ENCODE measurements around the gene VCL. TPM values are rescaled to one million over a fixed set of nuclear protein-coding genes. Genes with fewer than 3 reads are reported as not detected.

VCL gene
- total RNA-seq, 2 donors from 2014 or later = 24.4 to 31.6 TPM

DNA sequence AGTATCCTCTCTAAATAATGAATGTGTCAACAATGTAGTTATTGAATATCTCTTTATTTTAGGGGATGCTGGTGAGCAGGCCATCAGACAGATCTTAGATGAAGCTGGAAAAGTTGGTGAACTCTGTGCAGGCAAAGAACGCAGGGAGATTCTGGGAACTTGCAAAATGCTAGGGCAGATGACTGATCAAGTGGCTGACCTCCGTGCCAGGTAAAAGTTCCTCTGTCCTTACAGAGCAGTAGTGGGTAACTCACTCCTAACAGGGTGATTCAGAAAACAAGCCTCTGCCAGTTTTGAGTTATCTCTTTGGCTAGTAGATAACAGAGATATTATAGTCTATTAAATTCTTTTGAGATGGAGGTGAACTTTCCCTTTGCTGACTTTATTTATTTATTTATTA, 85.4 kb downstream of the VCL start:
- Histone ChIP-seq H3K9me3 (no peaks in the 10 kb centered on the region), H3K4me3 (no peak overlapping the region), H3K4me1 (no peaks in the 10 kb centered on the region), H3K27ac (no peak overlapping the region), H3K27me3 (no peaks in the 10 kb centered on the region), H3K36me3 (replicated peaks in 1 of 2; ENCODE audit: insufficient read depth in 1 of 2, low read depth in 2 of 2) (peaks cover 0 to 3% of the 10 kb centered on the region in 2 donors)
- intact Hi-C loops (cut with DNase I) = loop anchor here (10.0 kb wide), 1 partner anchor 199 kb away; no protein-coding TSS in a partner anchor
- whole genome bisulfite sequencing, 2 donors = 83 to 87% methylated on average over 2 of the region's 2 CpGs
- DNase-seq (no peak), ATAC-seq (no peak)
- no peak for TF ChIP-seq POLR2A (IDR thresholded peaks at IDR 0.05)
- TF ChIP-seq, protein P1, sequence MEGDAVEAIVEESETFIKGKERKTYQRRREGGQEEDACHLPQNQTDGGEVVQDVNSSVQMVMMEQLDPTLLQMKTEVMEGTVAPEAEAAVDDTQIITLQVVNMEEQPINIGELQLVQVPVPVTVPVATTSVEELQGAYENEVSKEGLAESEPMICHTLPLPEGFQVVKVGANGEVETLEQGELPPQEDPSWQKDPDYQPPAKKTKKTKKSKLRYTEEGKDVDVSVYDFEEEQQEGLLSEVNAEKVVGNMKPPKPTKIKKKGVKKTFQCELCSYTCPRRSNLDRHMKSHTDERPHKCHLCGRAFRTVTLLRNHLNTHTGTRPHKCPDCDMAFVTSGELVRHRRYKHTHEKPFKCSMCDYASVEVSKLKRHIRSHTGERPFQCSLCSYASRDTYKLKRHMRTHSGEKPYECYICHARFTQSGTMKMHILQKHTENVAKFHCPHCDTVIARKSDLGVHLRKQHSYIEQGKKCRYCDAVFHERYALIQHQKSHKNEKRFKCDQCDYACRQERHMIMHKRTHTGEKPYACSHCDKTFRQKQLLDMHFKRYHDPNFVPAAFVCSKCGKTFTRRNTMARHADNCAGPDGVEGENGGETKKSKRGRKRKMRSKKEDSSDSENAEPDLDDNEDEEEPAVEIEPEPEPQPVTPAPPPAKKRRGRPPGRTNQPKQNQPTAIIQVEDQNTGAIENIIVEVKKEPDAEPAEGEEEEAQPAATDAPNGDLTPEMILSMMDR (IDR thresholded peaks at IDR 0.05) = no peak

DNA sequence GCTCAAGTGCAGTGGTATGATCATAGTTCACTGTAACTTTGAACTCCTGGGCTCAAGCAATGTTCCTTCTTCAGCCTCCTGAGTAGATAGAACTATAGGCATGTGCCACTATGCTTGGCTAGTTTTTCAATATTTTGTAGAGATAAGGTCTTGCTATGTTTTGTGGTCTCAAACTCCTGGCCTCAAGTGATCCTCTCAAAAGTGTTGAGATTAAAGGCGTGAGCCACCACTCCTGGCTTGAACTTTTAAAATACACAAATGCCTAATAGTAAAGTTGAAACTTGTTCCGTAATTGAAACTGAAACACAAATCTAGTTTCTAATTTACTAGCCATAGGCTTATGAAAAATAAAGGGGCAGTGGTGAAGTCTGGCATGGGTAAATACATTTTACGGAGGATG, 87.0 kb downstream of the VCL start:
- no peaks in the 10 kb centered on the region for H3K4me1 ChIP-seq
- WGBS, 2 donors = 91 to 94% methylated on average over 3 of the region's 3 CpGs
- no peaks in the 10 kb centered on the region for H3K27me3 ChIP-seq
- intact Hi-C loops (cut with DNase I) = loop anchor here (10.0 kb wide), 1 partner anchor 200 kb away; no protein-coding TSS in a partner anchor
- DNase-seq (no peak), ATAC-seq (no peak)
- no peaks in the 10 kb centered on the region for H3K9me3 ChIP-seq
- peaks cover 2 to 7% of the 10 kb centered on the region in 2 donors for H3K36me3 ChIP-seq (replicated peaks in 1 of 2; ENCODE audit: insufficient read depth in 1 of 2, low read depth in 2 of 2)
- TF ChIP-seq, protein P1 (IDR thresholded peaks at IDR 0.05) = no peak
- TF ChIP-seq POLR2A (IDR thresholded peaks at IDR 0.05) = no peak
- H3K4me3 ChIP-seq = no peak overlapping the region
- no peak overlapping the region for H3K27ac ChIP-seq

DNA sequence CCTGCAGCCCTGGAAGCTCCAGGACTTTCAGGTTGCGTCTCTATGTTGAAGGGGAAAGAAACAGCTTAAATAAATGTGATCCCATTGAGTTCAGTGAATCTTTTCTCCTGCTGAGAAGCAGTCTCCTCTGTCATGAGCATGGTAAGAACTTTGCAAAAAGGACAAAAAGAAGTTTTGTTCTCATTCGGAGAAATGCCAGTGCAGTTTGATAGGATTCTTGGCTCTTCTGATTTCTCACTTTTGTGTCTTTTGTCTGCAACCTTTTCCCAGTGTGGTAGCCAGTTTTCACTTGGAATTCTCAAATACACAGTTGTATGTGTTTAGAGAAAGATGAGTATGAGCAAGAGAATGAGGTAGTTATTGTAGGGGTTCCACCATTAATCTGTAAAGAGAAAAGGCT, 88.4 kb downstream of the VCL start:
- H3K27ac ChIP-seq = no peak overlapping the region
- WGBS, 2 donors = 74 to 81% methylated on average over 2 of the region's 2 CpGs
- no peaks in the 10 kb centered on the region for H3K27me3 ChIP-seq
- TF ChIP-seq POLR2A (IDR thresholded peaks at IDR 0.05) = no peak
- TF ChIP-seq, protein P1 (IDR thresholded peaks at IDR 0.05) = no peak
- no peak for ATAC-seq
- peaks cover 3 to 16% of the 10 kb centered on the region in 2 donors for H3K36me3 ChIP-seq (replicated peaks in 1 of 2; ENCODE audit: insufficient read depth in 1 of 2, low read depth in 2 of 2)
- DNase-seq = no peak
- intact Hi-C loops (cut with DNase I) = loop anchor here (10.0 kb wide), 1 partner anchor 202 kb away; no protein-coding TSS in a partner anchor
- no peaks in the 10 kb centered on the region for H3K9me3 ChIP-seq
- H3K4me3 ChIP-seq = no peak overlapping the region
- no peaks in the 10 kb centered on the region for H3K4me1 ChIP-seq

DNA sequence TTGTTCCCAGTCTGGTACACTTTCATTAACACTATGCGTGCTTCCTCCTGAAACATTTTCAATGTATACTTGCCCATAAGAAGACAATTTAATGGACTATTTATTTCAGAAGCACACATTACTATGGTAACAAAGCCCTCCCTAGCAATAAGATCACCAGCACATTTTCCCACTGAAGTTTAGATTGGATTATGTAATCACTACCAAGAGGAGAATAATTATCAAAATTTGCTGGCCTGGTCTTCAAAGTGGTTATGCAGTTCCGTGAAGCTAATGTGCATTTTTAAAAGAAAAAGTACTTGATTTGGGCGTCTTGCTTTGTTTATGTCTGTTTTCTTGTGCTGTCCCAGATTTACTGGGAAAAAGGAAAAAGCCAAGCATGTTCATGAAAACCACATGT, 90.8 kb downstream of the VCL start:
- Histone ChIP-seq H3K9me3 (no peaks in the 10 kb centered on the region), H3K4me3 (no peak overlapping the region), H3K4me1 (no peaks in the 10 kb centered on the region), H3K27ac (no peak overlapping the region), H3K36me3 (replicated peaks in 1 of 2; ENCODE audit: insufficient read depth in 1 of 2, low read depth in 2 of 2) (peaks cover 3 to 16% of the 10 kb centered on the region in 2 donors), H3K27me3 (no peaks in the 10 kb centered on the region)
- 58 to 77% methylated on average over 3 of the region's 3 CpGs for WGBS, 2 donors
- intact Hi-C loops (cut with DNase I) = loop anchor here (10.0 kb wide), 1 partner anchor 204 kb away; no protein-coding TSS in a partner anchor
- DNase-seq (no peak), ATAC-seq (no peak)
- TF ChIP-seq, protein P1 (IDR thresholded peaks at IDR 0.05) = no peak
- TF ChIP-seq POLR2A (IDR thresholded peaks at IDR 0.05) = no peak

DNA sequence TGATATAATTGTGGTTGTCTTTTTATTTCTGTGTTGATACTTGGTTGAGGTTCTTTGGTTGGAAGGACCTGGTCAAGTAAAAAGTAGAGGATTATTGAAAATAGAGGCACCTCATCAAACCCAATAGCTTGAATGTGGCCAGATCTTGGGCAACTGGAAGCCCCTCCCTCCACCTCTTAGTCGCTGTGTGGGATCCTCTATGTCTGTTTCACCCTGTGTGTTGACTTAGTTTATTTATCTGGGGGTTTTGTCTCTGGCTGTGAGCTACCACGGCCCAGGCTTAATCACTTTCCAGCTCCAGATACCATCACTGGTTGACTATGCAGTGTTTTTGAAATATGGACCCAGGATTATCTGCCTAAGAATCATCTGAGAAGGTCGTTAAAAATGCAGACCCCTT, 94.5 kb downstream of the VCL start:
- H3K27ac ChIP-seq = no peak overlapping the region
- no peaks in the 10 kb centered on the region for H3K9me3 ChIP-seq
- TF ChIP-seq, protein P1 (IDR thresholded peaks at IDR 0.05) = no peak
- no peak for TF ChIP-seq POLR2A (IDR thresholded peaks at IDR 0.05)
- ATAC-seq (no peak), DNase-seq (no peak)
- H3K36me3 ChIP-seq (replicated peaks in 1 of 2; ENCODE audit: insufficient read depth in 1 of 2, low read depth in 2 of 2) = peaks cover 12 to 23% of the 10 kb centered on the region in 2 donors
- H3K27me3 ChIP-seq = no peaks in the 10 kb centered on the region
- WGBS, 2 donors = 83 to 92% methylated on average over 3 of the region's 3 CpGs
- H3K4me1 ChIP-seq = no peaks in the 10 kb centered on the region
- no peak overlapping the region for H3K4me3 ChIP-seq
- intact Hi-C loops (cut with DNase I) = no loop called here
